HCT116 (cell line): ENCODE data around the gene TUB. TPM values are rescaled to one million over a fixed set of nuclear protein-coding genes. Genes with fewer than 3 reads are reported as not detected.

ENCODE experiments used
- ATAC-seq: fragments of 200-7000 bp; cut with Tn5 transposase; 2 replicates; pipeline ENCODE4 v1.9.1; 2020; ENCODE audit warnings: mild to moderate bottlenecking, moderate library complexity
- BruUV-seq: library from RNA; stranded (reverse); fragments of 400-500 nt; replicated peaks from 2 replicates; lab custom pipeline; 2021; lab: Mats Ljungman, UMichigan
- CTCF ChIA-PET: fragments of 300-600 bp; sonication (Branson Sonifier 250); formaldehyde crosslinking; loops from one replicate; lab custom pipeline; 2021; ENCODE audit warnings: antibody characterized with exemption; lab: Charles Lee
- POLR2A ChIA-PET: fragments of 300-600, 350-600 bp; sonication (Branson Sonifier 250); formaldehyde crosslinking; loops from one replicate; lab custom pipeline; 2021; ENCODE audit warnings: antibody characterized with exemption; lab: Charles Lee
- RAD21 ChIA-PET, 2 experiments: fragments of 300-600 bp; sonication (Branson Sonifier 250); formaldehyde crosslinking; loops; one replicate each; lab custom pipeline; 2023; ENCODE audit warnings: low total read pairs in 2 of 2; ENCODE audit not compliant: uncharacterized antibody in 2 of 2, unreplicated experiment in 2 of 2, low non-redundant PET in 1 of 2; lab: Charles Lee
- DNase-seq: peaks from one replicate; pipeline ENCODE4 v3.0.0-alpha.2; 2010; ENCODE audit warnings: low read depth, low spot score
- H2AFZ ChIP-seq: fragments of 200-600 bp; shearing (Covaris generic), sonication (generic); 2 replicates; pipeline ENCODE4 v1.6.1; 2017; ENCODE audit warnings: low read depth, mixed run types, mixed read lengths, antibody characterized with exemption, low read length; ENCODE audit not compliant: poor library complexity, severe bottlenecking
- H3K27ac ChIP-seq: 2 replicates; pipeline ENCODE4 v1.5.1; 2012; ENCODE audit warnings: low read depth, low read length
- H3K27me3 ChIP-seq: fragments of 200-600 bp; sonication (generic); 2 replicates; pipeline ENCODE4 v1.6.1; 2016; ENCODE audit warnings: mixed run types, low read length, mixed read lengths; ENCODE audit not compliant: insufficient read depth
- H3K36me3 ChIP-seq, 2 experiments: fragments of 200-500 bp in 1 of 2; fragments of 200-600 bp in 1 of 2; sonication (Bioruptor generic) in 1 of 2; sonication (generic) in 1 of 2; 2 replicates each; pipeline versions ENCODE4 v1.5.1 to v1.6.1; 2014 to 2016; ENCODE audit warnings: low read length in 2 of 2, inconsistent platforms in 1 of 2, mixed read lengths in 1 of 2, mixed run types in 1 of 2; ENCODE audit not compliant: insufficient read depth in 2 of 2, control insufficient read depth in 1 of 2
- H3K4me1 ChIP-seq, 2 experiments: fragments of 200-600 bp in 1 of 2; sonication (generic) in 1 of 2; 2 replicates each; pipeline versions ENCODE4 v1.5.1 to v1.6.1; 2012 to 2017; ENCODE audit warnings: low read length in 2 of 2, inconsistent platforms in 1 of 2, mild to moderate bottlenecking in 1 of 2, mixed read lengths in 1 of 2, mixed run types in 1 of 2, moderate library complexity in 1 of 2; ENCODE audit not compliant: insufficient read depth in 2 of 2, control insufficient read depth in 1 of 2
- H3K4me2 ChIP-seq: fragments of 200-600 bp; sonication (generic); 2 replicates; pipeline ENCODE4 v1.6.1; 2017; ENCODE audit warnings: mixed run types, low read length, mixed read lengths
- H3K4me3 ChIP-seq, 2 experiments: fragments of 200-600 bp in 1 of 2; sonication (generic) in 1 of 2; replicated peaks in 1 of 2; 2 replicates each; pipeline ENCODE4 v1.5.1; 2011 to 2016; ENCODE audit warnings: low read length in 2 of 2, control low read depth in 1 of 2, low read depth in 1 of 2, mild to moderate bottlenecking in 1 of 2, mixed read lengths in 1 of 2, mixed run types in 1 of 2
- H3K79me2 ChIP-seq: fragments of 200-600 bp; sonication (generic); 2 replicates; pipeline ENCODE4 v1.6.1; 2017; ENCODE audit warnings: mild to moderate bottlenecking, mixed run types, low read length, moderate library complexity, mixed read lengths; ENCODE audit not compliant: insufficient read depth
- H3K9ac ChIP-seq: fragments of 200-600 bp; sonication (generic); 2 replicates; pipeline ENCODE4 v1.6.1; 2016; ENCODE audit warnings: low read length, mixed read lengths
- H3K9me2 ChIP-seq: fragments of 200-600 bp; sonication (generic), shearing (Covaris generic); 2 replicates; pipeline ENCODE4 v1.6.1; 2017; ENCODE audit warnings: mixed run types, mild to moderate bottlenecking, moderate library complexity; ENCODE audit not compliant: insufficient read depth
- H3K9me3 ChIP-seq, 2 experiments: fragments of 200-500 bp in 1 of 2; fragments of 200-600 bp in 1 of 2; sonication (Bioruptor generic) in 1 of 2; sonication (generic) in 1 of 2; 2 replicates each; pipeline ENCODE4 v1.6.1; 2014 to 2017; ENCODE audit warnings: low read length in 2 of 2, mixed read lengths in 2 of 2, inconsistent platforms in 1 of 2, low read depth in 1 of 2, mild to moderate bottlenecking in 1 of 2, mixed run types in 1 of 2, moderate library complexity in 1 of 2; ENCODE audit not compliant: control insufficient read depth in 1 of 2, insufficient read depth in 1 of 2
- H4K20me1 ChIP-seq: fragments of 200-600 bp; sonication (generic), shearing (Covaris generic); 2 replicates; pipeline ENCODE4 v1.6.1; 2017; ENCODE audit warnings: mixed run types, mild to moderate bottlenecking, moderate library complexity; ENCODE audit not compliant: insufficient read depth
- EGR1 ChIP-seq: IDR thresholded peaks from 2 replicates; pipeline ENCODE4 v1.6.1; 2012; ENCODE audit warnings: low read depth
- EZH2 ChIP-seq: fragments of 200-600 bp; sonication (generic); IDR thresholded peaks from 2 replicates; pipeline ENCODE4 v1.6.1; 2017; ENCODE audit warnings: antibody characterized with exemption, mixed run types
- EZH2phosphoT487 ChIP-seq: fragments of 200-600 bp; IDR thresholded peaks from 2 replicates; pipeline ENCODE4 v1.6.1; 2018; ENCODE audit warnings: antibody characterized with exemption, borderline replicate concordance
- FOSL1 ChIP-seq: IDR thresholded peaks from 2 replicates; pipeline ENCODE4 v1.6.1; 2012; ENCODE audit warnings: low read depth
- SRF ChIP-seq: IDR thresholded peaks from 2 replicates; pipeline ENCODE4 v1.6.1; 2012; ENCODE audit warnings: low read depth
- TCF7L2 ChIP-seq: IDR thresholded peaks from 2 replicates; pipeline ENCODE4 v1.7.0; 2011; ENCODE audit warnings: borderline replicate concordance, inconsistent platforms; ENCODE audit not compliant: insufficient read depth, insufficient read length; ENCODE audit errors: extremely low read depth
- YY1 ChIP-seq: IDR thresholded peaks from 2 replicates; pipeline ENCODE4 v1.6.1; 2011; ENCODE audit warnings: low read length, low read depth, moderate library complexity, mild to moderate bottlenecking; ENCODE audit not compliant: insufficient replicate concordance; ENCODE audit errors: extremely low read depth
- ZNF274 ChIP-seq: fragments of 200-500 bp; sonication (Bioruptor generic); IDR thresholded peaks from 2 replicates; pipeline ENCODE4 v1.6.1; 2014; ENCODE audit warnings: mild to moderate bottlenecking, low read depth, low read length, inconsistent platforms
- intact Hi-C: fragments of 100-400 bp; cut with micrococcal nuclease; formaldehyde crosslinking; loops from 2 replicates; pipeline ENCODE4 v1.10.0; 2022
- total RNA-seq: library from RNA; stranded (reverse); gene quantifications from one replicate; pipeline ENCODE4 v1.2.1, GENCODE V29; 2021; ENCODE audit not compliant: unreplicated experiment
- TF ChIP-seq, protein P1 (sequence below): IDR thresholded peaks from 2 replicates; pipeline ENCODE4 v1.6.1; 2012; ENCODE audit warnings: low read depth

Gene TUB
- total RNA-seq, 1 experiment from 2014 or later, result 0.02 TPM

DNA sequence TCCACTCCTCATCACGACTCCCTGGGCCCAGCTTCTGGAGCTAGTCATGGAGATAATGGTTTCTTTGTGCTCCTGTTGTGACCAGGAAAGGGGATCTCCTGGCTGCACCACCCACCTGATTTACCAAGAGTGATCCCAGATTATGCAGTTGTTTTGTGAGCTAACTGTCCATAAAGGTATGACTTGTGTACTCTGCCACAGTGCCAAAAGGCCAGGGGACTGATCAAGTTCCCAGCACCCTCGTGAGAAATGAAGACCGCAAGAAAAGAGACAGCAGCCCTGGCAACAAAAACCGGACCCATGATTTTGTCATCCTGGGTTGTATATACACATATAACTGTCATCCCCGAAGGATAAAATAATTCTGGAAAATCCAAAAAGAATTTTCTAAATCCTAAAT lies 26.6 kb downstream of the TUB start (continued):
- TF ChIP-seq EGR1, result no peak

DNA sequence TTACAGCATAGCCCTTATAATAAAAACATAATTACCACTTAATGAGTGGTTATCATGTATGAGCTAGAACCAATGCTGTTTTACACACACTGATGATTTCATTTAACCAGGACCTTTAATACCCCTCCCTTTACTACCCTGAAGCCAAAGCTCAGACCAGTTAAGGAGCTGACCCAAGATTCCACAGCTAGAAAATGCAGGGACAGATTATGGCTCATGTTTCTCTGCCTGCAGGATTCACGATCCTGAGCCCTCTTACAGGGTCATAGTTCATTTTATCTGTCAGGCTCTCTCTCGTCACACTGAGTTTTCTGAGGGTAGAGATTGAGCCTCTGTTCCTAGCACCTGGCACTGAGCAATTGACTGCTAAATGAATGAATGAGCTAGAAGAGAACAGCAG lies 27.4 kb downstream of the TUB start:
- intact Hi-C loops, result no loop called here
- TF ChIP-seq SRF (no peak), ZNF274 (no peak), FOSL1 (no peak), YY1 (no peak), TCF7L2 (no peak), EZH2phosphoT487 (no peak), EZH2 (no peak)
- TF ChIP-seq, protein P1, sequence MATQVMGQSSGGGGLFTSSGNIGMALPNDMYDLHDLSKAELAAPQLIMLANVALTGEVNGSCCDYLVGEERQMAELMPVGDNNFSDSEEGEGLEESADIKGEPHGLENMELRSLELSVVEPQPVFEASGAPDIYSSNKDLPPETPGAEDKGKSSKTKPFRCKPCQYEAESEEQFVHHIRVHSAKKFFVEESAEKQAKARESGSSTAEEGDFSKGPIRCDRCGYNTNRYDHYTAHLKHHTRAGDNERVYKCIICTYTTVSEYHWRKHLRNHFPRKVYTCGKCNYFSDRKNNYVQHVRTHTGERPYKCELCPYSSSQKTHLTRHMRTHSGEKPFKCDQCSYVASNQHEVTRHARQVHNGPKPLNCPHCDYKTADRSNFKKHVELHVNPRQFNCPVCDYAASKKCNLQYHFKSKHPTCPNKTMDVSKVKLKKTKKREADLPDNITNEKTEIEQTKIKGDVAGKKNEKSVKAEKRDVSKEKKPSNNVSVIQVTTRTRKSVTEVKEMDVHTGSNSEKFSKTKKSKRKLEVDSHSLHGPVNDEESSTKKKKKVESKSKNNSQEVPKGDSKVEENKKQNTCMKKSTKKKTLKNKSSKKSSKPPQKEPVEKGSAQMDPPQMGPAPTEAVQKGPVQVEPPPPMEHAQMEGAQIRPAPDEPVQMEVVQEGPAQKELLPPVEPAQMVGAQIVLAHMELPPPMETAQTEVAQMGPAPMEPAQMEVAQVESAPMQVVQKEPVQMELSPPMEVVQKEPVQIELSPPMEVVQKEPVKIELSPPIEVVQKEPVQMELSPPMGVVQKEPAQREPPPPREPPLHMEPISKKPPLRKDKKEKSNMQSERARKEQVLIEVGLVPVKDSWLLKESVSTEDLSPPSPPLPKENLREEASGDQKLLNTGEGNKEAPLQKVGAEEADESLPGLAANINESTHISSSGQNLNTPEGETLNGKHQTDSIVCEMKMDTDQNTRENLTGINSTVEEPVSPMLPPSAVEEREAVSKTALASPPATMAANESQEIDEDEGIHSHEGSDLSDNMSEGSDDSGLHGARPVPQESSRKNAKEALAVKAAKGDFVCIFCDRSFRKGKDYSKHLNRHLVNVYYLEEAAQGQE, result no peak
- TF ChIP-seq, all 23 proteins: peak for 0
- peaks cover 18% of the 10 kb centered on the region for H3K27me3 ChIP-seq
- no peak overlapping the region for H3K4me2 ChIP-seq
- no peaks in the 10 kb centered on the region for H4K20me1 ChIP-seq
- H3K4me3 ChIP-seq, result no peak overlapping the region
- ATAC-seq (no peak), DNase-seq (no peak)
- POLR2A ChIA-PET, result no interaction called here
- H3K79me2 ChIP-seq, result no peaks in the 10 kb centered on the region
- no TSS peak for BruUV-seq
- no peak overlapping the region for H3K9ac ChIP-seq
- RAD21 ChIA-PET, result no interaction called here
- H3K27ac ChIP-seq, result no peak overlapping the region
- no peak overlapping the region for H2AFZ ChIP-seq
- no peaks in the 10 kb centered on the region for H3K4me1 ChIP-seq
- no peaks in the 10 kb centered on the region for H3K9me3 ChIP-seq
- CTCF ChIA-PET, result interaction anchor here (1.8 kb wide), 1 partner anchor 9 kb away, joined by 11 read pairs; no protein-coding TSS in a partner anchor
- H3K36me3 ChIP-seq, result no peaks in the 10 kb centered on the region
- no peaks in the 10 kb centered on the region; the same call in 1 of the 2 replicates for H3K9me2 ChIP-seq
